ENCODE measurements around the gene NPAS3.

Gene NPAS3

DNA sequence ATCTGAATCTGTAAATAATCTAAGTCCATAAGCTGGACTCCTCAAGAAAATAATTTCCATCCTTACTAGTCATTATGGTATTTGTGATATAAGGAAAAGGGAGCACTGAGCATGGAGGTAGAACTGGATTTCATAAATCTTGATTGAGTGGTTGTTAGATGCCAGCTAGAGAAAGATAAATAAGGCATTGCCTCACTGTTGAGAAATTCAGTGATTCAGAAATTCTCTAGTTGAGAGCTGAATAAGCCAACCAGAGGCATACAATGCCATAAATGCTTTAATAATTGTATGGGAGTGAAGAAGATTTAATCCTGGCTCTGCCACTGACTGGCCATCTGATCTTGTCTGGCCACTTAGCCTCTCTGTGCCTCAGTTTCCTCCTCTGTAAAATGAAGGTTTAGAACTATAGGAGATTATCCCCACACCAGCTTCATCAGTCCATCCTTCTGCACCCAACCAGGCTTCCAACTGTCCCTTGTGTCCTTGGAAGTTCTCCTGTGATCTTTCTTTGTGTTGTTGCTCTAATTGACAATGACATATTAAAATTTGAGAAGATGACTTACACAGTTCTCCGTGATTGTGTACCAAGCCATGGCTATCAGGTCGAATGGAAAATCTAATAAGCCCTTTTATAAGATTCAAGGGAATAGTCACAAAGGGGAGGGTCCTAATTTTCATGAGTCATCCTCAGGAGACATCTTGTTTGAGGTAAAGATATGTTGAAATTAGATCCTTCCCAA lies 617.9 kb downstream of the NPAS3 start:
- DNase-seq (ENCODE audit: low read depth): no peak

- DNase-seq (ENCODE audit: low read depth): no peak
These were observed 622.2 kb downstream of the NPAS3 start for GRCh38 chr14:33560718-33561431.

DNA sequence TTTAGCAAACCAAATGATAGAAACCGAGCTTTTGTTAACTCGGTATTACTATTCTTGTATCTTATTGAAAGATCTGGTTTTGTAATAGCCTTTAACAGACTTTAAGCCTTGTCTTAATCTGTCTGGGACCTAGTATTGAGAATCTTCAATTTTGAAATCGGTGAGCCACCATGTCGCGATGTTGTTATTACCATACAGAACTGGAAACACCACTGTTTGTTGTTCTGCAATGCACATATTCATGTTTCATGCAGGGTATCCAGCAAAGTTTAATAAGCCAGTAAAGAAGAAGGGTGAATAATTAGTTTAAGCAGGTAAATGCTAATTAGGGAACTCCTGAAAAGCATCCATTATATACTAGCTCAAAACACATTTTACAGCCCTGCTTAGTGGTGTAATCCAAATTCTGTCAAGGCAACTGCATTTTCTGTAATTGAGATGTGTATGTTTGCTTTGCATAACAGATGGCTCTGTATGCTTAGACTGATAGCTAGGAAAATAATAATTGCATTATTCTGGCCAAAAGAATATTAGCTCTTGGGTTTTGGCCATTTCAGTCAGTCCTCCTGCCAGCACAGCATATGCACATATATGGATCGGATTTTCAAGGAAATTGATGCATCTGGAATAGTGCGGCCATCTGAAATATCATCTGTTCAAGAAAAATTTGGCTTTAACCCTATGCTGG lies 623.0 kb downstream of the NPAS3 start:
- no peak for DNase-seq (ENCODE audit: low read depth)

DNA sequence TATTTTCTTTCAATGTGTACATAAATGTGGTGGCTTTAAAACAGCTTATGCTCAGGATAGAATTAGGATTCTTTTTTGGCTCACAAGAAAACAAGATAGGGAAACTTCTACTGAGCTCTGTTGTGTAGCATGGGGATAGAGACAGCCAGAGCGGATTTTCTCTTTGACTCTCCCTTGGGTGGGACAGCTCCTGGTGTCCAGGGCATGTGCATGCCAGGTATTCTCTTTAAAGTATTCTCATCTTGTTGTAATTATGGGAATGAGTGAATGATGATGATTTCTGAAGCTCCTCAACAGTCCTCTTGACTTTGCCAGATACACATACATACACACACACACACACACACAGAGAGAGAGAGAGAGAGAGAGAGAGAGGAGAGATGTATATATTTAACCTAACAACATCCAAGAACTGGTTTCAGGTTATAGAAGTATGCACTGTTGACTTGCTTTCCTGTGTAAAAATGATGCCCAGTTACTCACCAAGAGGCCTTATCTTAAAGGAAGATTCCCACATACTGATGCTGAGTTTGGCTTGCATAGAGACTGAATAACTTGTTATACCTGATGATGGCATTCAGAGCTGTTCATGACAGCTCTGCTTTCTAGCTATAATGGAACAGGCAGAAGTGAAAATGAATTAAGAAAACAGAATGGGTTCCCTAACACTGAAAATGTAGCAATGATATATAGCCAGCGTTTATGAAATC lies 624.7 kb downstream of the NPAS3 start:
- no peak for DNase-seq (ENCODE audit: low read depth)

DNA sequence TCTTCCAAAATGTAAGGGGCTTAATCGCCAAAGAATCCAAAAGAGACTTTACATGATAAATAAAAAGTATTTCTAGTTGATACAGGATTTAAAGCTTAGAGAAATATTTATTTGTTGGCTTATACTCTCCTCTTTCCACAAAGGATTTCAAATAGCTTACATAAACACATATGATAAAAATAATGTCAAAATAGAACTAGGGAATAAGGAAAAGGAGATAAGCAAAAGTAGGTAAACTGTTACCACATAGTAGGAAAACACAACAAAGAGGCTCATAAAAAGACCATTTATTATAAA lies 625.2 kb downstream of the NPAS3 start:
- DNase-seq (ENCODE audit: low read depth): no peak

DNA sequence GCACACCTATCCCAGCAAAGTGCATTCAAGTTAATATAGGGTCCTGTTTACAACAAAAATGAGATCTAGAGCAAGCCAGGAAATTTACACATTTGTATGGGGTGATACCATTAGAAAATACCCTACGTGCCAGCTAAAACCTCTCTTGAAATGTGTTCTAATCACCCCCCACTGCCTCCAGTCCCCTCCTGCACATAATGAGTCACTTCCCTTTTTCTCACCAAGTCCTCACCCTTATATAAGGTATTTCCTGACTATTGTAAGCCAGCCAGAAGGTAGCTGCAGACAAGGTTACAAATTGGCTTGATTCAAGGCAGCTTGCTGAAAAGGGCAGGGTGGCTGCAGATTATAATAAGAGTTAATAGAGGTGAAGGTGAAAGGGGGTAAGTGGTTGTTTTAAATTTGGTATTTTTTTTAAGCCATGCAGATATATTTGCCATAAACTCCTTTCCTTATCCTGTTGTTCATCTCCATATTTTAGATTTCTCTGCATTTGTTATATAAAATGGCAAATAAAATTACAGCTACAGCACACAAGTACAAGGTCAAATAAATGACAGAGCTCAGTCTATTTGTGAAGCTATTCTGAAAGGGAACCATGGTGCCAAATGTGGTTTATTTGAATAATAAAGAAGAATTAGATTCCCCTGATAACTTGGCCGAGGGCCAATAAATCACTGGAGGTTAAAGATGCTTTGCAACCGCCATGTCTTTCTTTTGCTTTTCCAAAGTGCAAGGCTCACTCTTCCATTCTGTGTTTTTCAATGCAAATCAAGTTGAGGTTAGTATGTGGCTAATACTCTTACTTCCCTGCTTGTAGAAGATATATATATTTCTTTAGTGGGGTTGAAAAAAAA lies 626.3 kb downstream of the NPAS3 start:
- DNase-seq (ENCODE audit: low read depth): no peak

DNA sequence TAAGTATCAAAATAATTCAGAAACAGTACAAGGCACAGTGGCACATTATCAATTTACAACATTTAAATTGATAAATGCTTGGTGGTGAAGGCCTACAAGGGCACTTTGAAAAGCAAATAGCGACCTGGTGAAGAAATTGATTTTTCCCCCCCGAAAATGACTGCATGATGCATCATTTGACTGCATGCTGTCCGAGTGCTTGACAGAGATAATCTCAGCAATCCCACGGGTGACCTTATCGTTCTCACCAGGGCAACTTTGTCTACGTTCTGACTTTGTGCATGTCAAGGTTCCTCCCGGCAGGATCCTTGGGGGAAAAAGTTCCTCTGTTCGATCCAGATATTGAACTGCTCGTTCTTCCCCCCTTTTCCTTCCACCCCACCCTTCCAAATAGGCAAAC lies 627.4 kb downstream of the NPAS3 start:
- DNase-seq (ENCODE audit: low read depth): no peak

DNA sequence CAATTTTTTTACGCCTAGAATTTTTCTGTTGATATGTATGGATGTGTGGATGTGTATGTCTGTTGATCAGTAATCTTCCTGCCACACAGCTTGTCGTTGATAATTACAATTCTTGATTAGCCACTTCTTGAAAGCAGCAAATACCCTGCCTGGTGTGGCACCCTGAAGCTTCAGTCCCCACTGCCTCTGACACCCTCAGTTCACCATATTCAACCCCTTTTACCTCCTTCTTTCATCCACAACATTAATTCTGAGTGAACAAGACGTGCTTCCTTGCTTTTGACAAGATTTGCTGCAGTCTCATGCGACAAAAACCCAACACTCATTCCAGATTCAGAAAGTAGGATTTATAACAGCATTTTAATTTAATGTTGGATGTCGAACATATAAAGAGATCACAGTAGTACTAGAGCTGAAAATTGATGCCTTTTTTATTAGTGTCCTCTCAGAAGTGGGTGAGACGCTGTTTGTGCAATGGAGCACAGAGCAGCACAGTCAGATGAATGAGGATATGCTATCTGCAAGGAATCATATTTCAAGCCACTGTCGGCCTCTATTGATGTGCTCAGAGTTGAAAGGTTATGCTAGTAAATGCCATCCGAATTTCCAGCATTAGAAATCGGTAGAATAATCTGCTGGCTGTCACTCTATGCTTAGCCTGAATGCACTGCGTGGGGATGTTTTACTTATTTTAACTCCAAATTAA lies 628.5 kb downstream of the NPAS3 start:
- DNase-seq (ENCODE audit: low read depth): no peak

- no peak for DNase-seq (ENCODE audit: low read depth)
These were observed 629.1 kb downstream of the NPAS3 start for GRCh38 chr14:33567731-33568130.

GRCh38 chr14:33568935-33569579 lies 630.4 kb downstream of the NPAS3 start:
- no peak for DNase-seq (ENCODE audit: low read depth)

GRCh38 chr14:33569821-33570687 lies 631.4 kb downstream of the NPAS3 start:
- no peak for DNase-seq (ENCODE audit: low read depth)

GRCh38 chr14:33570694-33571310 lies 632.1 kb downstream of the NPAS3 start:
- no peak for DNase-seq (ENCODE audit: low read depth)

- no peak for DNase-seq (ENCODE audit: low read depth)
These were observed 634.7 kb downstream of the NPAS3 start for GRCh38 chr14:33573301-33573880.

GRCh38 chr14:33576014-33576413 lies 637.3 kb downstream of the NPAS3 start:
- no peak for DNase-seq (ENCODE audit: low read depth)

GRCh38 chr14:33578461-33579216 lies 640.0 kb downstream of the NPAS3 start:
- no peak for DNase-seq (ENCODE audit: low read depth)

DNA sequence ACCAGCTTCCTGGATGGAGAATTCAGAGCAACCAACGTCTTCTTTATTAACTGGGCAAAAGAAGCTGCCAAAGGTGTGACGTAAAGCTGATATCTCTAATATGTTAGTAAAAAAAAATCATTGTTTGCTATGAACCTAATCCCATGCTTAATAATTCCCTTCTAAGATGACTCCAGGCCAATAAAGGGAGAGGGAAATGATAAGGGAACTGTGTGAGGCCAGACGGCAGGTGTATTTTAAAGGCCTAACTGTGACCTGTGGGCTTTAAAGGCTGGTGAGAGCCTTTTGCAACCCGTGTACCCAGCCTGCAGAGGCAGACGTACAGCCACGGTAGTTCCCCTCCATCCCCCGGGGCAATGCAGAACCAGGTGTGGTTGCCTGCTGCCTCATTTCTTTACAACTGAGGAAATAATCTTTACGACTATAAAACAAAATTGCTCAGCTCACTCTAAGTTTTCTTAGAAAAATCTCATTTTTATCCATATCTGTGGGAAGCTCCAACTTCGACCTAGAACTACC lies 641.6 kb downstream of the NPAS3 start:
- DNase-seq (ENCODE audit: low read depth): no peak

DNA sequence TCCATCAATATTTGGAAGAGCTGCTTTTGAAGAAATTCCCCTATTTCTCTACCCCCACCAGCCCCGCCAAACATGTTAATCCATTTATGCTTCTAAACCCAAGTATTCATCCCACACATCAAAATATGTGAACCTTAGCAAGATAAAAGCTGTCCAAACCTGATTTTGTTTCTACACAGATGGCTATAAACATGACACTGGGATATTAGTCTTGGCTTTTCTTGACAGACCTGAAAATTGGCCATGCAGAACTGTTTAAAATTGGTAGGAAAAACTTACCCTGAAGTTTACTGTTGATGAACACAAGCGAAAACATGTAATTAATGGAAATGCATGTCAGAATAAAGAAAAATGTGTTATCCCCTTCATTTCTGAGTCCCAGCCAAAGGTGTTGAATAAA lies 642.2 kb downstream of the NPAS3 start:
- no peak for DNase-seq (ENCODE audit: low read depth)

GRCh38 chr14:33584697-33585096 lies 646.0 kb downstream of the NPAS3 start:
- DNase-seq (ENCODE audit: low read depth): no peak
